A549 (cell line): ENCODE data around the gene ULK4.

Experiments
- CHD2 ChIP-seq: fragments of 150-350 bp; IDR thresholded peaks from 2 replicates; pipeline ENCODE4 v1.6.1; 2014; ENCODE audit warnings: low read length; ENCODE audit not compliant: partially characterized antibody
- JUNB ChIP-seq: fragments of >200 bp; sonication (Bioruptor Twin); formaldehyde crosslinking; IDR thresholded peaks from 2 replicates; pipeline ENCODE4 v1.6.1; 2016
- MAFK ChIP-seq: fragments of 450-650 bp; IDR thresholded peaks from 2 replicates; pipeline ENCODE4 v1.6.1; 2014; ENCODE audit not compliant: partially characterized antibody
- NFE2L2 ChIP-seq: fragments of 150-350 bp; conservative IDR thresholded peaks from 2 replicates; pipeline ENCODE4 v1.6.1; 2014; ENCODE audit warnings: low read length
- POLR2A ChIP-seq: IDR thresholded peaks from 2 replicates; pipeline ENCODE4 v1.6.1; 2012; ENCODE audit warnings: mild to moderate bottlenecking, low read length
- RCOR1 ChIP-seq: fragments of 150-350 bp; IDR thresholded peaks from 2 replicates; pipeline ENCODE4 v1.6.1; 2014; ENCODE audit warnings: antibody characterized with exemption, low read length, low read depth
- ZNF302 ChIP-seq: fragments of 250-450 bp; sonication (Bioruptor Pico); IDR thresholded peaks from 2 replicates; pipeline ENCODE4 v1.9.0; 2021; ENCODE audit warnings: inconsistent platforms, mild to moderate bottlenecking, moderate library complexity
- TF ChIP-seq, protein P1 (sequence below): fragments of >200 bp; sonication (Bioruptor Twin); formaldehyde crosslinking; IDR thresholded peaks from 3 replicates; pipeline ENCODE4 v1.5.1; 2016
- TF ChIP-seq, protein P2 (sequence below): fragments of 450-650 bp; IDR thresholded peaks from 2 replicates; pipeline ENCODE4 v1.6.1; 2014; ENCODE audit warnings: antibody characterized with exemption

DNA sequence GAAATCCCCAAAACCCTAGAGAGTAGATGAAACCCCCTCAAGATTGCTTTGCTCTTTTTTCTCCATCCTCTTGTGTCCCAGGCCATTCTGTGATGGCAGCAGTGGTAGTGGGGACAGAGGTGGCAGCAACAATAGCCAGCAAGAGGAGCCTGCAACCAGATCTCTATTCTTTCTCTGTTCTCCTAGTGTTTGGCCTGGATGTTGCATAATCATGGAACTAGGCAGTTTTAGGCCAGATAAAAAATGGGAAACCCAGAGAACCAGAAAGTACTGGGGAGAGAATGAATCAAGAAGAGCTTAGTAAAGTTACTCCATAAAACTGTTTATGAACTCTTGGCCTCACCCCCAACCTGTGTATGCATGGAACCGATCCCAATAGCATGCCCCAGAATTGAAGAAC, 710.3 kb downstream of the ULK4 start:
- TF ChIP-seq, protein P1, sequence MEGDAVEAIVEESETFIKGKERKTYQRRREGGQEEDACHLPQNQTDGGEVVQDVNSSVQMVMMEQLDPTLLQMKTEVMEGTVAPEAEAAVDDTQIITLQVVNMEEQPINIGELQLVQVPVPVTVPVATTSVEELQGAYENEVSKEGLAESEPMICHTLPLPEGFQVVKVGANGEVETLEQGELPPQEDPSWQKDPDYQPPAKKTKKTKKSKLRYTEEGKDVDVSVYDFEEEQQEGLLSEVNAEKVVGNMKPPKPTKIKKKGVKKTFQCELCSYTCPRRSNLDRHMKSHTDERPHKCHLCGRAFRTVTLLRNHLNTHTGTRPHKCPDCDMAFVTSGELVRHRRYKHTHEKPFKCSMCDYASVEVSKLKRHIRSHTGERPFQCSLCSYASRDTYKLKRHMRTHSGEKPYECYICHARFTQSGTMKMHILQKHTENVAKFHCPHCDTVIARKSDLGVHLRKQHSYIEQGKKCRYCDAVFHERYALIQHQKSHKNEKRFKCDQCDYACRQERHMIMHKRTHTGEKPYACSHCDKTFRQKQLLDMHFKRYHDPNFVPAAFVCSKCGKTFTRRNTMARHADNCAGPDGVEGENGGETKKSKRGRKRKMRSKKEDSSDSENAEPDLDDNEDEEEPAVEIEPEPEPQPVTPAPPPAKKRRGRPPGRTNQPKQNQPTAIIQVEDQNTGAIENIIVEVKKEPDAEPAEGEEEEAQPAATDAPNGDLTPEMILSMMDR = no peak
- TF ChIP-seq CHD2 (no peak), ZNF302 (CRISPR knock-in tag) (no peak), POLR2A (no peak), RCOR1 (no peak), MAFK (no peak), NFE2L2 (no peak), JUNB (no peak)
- TF ChIP-seq, protein P2, sequence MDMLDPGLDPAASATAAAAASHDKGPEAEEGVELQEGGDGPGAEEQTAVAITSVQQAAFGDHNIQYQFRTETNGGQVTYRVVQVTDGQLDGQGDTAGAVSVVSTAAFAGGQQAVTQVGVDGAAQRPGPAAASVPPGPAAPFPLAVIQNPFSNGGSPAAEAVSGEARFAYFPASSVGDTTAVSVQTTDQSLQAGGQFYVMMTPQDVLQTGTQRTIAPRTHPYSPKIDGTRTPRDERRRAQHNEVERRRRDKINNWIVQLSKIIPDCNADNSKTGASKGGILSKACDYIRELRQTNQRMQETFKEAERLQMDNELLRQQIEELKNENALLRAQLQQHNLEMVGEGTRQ = no peak
